ENCODE data around the gene RHOA. TPM values are rescaled to one million over a fixed set of nuclear protein-coding genes. Genes with fewer than 3 reads are reported as not detected.
"Not testable (repeated sequence)": the region's sequence is repeated elsewhere in the genome, so short reads cannot be mapped to it uniquely, and the experiment has no call there.

Gene RHOA
- total and polyA plus RNA-seq, 7 experiments from 2014 or later = 212 to 576 (median 331) TPM

DNA sequence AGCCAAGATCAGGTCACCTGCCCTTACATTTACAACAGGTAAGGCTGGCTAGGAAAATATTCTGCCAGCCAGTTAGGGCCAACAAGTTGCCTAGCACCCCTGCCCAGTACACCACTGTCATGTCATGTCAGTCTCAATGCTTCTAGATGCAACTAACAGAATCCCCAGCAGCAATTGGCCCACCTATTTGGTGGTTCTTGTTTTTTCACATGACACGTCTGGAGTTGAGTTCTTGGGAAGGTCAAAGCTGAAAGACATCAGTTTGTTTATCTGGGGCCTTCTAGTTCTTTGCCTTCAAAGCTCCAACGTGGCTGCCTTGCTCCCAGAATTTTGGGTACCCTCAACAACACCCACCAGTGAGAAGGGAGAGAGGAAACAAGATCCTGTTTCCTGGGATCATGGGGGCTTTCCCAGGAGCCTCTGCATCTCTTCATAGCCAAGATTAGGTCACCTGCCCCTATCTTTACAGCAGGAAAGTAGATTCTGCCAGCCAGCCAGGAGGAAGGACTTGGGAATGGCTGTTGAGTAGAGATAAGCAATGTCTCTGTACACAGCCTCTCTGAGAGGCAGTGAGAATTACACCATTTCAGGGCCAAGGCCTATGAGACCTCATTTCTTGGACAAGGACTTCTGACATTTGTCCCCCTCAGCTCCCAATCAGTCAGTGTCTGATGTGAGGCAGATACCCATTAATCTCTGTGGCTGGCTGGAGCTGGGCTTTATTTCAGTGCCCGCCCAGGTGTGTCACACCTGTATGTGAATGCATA, 62.2 kb downstream of the RHOA start:
- intact Hi-C loops (cut with micrococcal nuclease) = no loop called here
- ChIA-PET POLR2A (interaction anchor here (1.1 kb wide), 1 partner anchor 9 kb away, joined by 3 read pairs; no protein-coding TSS in a partner anchor), CTCF (no interaction called here)
- ATAC-seq = no peak
- H3K4me1 ChIP-seq (ENCODE audit: control insufficient read depth in 2 of 2, insufficient read depth in 2 of 2, low read length in 2 of 2) = peaks cover 0 to 7% of the 10 kb centered on the region in 2 donors
- no peaks in the 10 kb centered on the region for H3K9me3 Mint-ChIP-seq
- no peaks in the 10 kb centered on the region for H3K36me3 ChIP-seq (ENCODE audit: control insufficient read depth in 2 of 3, insufficient read depth in 3 of 3, low read length in 3 of 3)
- H3K27ac ChIP-seq (ENCODE audit: low read depth, low read length) = no peak overlapping the region
- no peaks in the 10 kb centered on the region for H3K27me3 Mint-ChIP-seq
- no peak overlapping the region for H3K4me3 Mint-ChIP-seq
- no peaks in the 10 kb centered on the region for H3K9me3 ChIP-seq (ENCODE audit: control insufficient read depth in 2 of 3, low read length in 3 of 3)
- H3K4me1 Mint-ChIP-seq = peaks cover 6 to 17% (median 12%) of the 10 kb centered on the region in 7 donors
- peaks cover 0 to 6% (median 0%) of the 10 kb centered on the region in 5 donors for H3K36me3 Mint-ChIP-seq
- no peak overlapping the region for H3K4me3 ChIP-seq (ENCODE audit: low read length)
- no peak overlapping the region for H3K27ac Mint-ChIP-seq
- DNase-seq = no peak
- no peaks in the 10 kb centered on the region for H3K27me3 ChIP-seq (ENCODE audit: control insufficient read depth in 2 of 2, insufficient read depth in 2 of 2, low read length in 2 of 2)

DNA sequence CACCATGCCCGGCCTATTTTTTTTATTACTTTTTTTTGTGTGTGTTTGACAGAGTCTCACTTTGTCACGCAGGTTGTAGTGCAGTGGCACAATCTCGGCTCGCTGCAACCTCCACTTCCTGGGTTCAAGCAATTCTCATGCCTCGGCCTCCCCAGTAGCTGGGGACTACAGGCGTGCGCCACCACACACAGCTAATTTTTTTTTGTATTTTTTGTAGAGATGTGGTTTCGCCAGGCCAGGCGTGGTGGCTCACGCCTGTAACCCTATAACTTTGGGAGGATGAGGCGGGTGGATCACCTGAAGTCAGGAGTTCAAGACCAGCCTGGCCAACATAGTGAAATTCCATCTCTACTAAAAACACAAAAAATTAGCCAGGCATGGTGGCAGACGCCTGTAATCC, 63.4 kb downstream of the RHOA start:
- H3K36me3 Mint-ChIP-seq; H3K9me3 ChIP-seq (ENCODE audit: control insufficient read depth in 2 of 3, low read length in 3 of 3); H3K4me3 ChIP-seq (ENCODE audit: low read length); H3K9me3 Mint-ChIP-seq; intact Hi-C loops (cut with micrococcal nuclease); H3K27me3 Mint-ChIP-seq; H3K27me3 ChIP-seq (ENCODE audit: control insufficient read depth in 2 of 2, insufficient read depth in 2 of 2, low read length in 2 of 2); H3K4me1 ChIP-seq (ENCODE audit: control insufficient read depth in 2 of 2, insufficient read depth in 2 of 2, low read length in 2 of 2); ATAC-seq; H3K27ac ChIP-seq (ENCODE audit: low read depth, low read length); H3K27ac Mint-ChIP-seq; H3K36me3 ChIP-seq (ENCODE audit: control insufficient read depth in 2 of 3, insufficient read depth in 3 of 3, low read length in 3 of 3); CTCF ChIA-PET; H3K4me3 Mint-ChIP-seq; POLR2A ChIA-PET; DNase-seq: not testable (repeated sequence)
- H3K4me1 Mint-ChIP-seq = peaks cover 6 to 16% (median 11%) of the 10 kb centered on the region in 7 donors

DNA sequence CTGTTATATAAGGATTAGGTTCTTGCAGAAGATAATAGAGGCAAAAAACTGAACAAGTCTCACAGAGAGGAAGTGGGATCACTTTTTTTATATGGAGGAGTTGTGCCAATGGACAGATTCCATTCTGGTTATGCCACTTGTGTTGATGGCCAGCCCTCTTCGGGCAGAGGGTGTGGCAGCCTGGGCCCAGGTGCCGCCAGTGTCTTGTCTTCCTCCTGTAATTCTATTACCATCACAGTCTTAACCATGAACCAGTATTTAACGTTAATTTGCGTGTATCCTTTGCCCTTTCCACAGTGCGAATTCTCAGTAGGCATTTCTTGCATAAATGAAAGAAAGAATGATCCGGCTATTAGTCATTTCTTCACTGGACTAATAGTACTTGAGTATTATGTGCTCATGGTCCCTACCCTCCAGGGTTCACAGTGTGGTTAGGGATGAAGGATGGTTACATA, 65.0 kb downstream of the RHOA start:
- H3K4me1 Mint-ChIP-seq = peaks cover 11 to 24% (median 14%) of the 10 kb centered on the region in 7 donors
- Histone ChIP-seq H3K4me1 (ENCODE audit: control insufficient read depth in 2 of 2, insufficient read depth in 2 of 2, low read length in 2 of 2) (peaks cover 0 to 13% of the 10 kb centered on the region in 2 donors), H3K36me3 (ENCODE audit: control insufficient read depth in 2 of 3, insufficient read depth in 3 of 3, low read length in 3 of 3) (no peaks in the 10 kb centered on the region), H3K27me3 (ENCODE audit: control insufficient read depth in 2 of 2, insufficient read depth in 2 of 2, low read length in 2 of 2) (no peaks in the 10 kb centered on the region), H3K9me3 (ENCODE audit: control insufficient read depth in 2 of 3, low read length in 3 of 3) (no peaks in the 10 kb centered on the region), H3K4me3 (ENCODE audit: low read length) (no peak overlapping the region), H3K27ac (ENCODE audit: low read depth, low read length) (no peak overlapping the region)
- DNase-seq = no peak
- intact Hi-C loops (cut with micrococcal nuclease) = no loop called here
- H3K27ac Mint-ChIP-seq = peak overlapping the region in 3 of 9 donors; percentile 20 to 43 (median 40)
- ATAC-seq = no peak
- no peak overlapping the region for H3K4me3 Mint-ChIP-seq
- CTCF ChIA-PET = no interaction called here
- POLR2A ChIA-PET = no interaction called here
- no peaks in the 10 kb centered on the region for H3K9me3 Mint-ChIP-seq
- no peaks in the 10 kb centered on the region for H3K27me3 Mint-ChIP-seq
- peaks cover 0 to 3% (median 0%) of the 10 kb centered on the region in 5 donors for H3K36me3 Mint-ChIP-seq

DNA sequence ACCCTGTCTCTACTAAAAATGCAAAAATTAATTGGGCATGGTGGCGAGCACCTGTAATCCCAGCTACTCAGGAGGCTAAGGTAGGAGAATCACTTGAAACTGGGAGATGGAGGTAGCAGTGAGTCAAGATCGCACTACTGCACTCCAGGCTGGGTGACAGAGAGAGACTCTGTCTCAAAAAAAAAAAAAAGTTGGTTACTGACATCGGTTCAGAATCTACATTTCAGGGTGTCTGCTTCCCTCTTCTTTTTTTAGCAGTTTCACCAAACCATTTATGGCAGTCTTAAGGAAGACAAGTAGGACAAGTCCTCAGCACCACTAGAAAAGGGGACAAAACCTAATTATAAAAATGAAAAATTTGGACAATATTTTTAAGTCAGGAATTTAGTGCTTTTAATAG, 68.6 kb downstream of the RHOA start:
- intact Hi-C loops (cut with micrococcal nuclease) = loop anchor here (5.0 kb wide), 5 partner anchors 66 to 706 kb away; partner anchors contain the start of genes C3orf62 (in 1 of the 2), IP6K1 (in 1 of the 2), QRICH1 (in 1 of the 2) and SLC26A6 (in 1 of the 2)
- ATAC-seq (no peak), DNase-seq (no peak)
- ChIA-PET CTCF (interaction anchor here (0.7 to 2.4 kb wide), 4 partner anchors 10 to 205 kb away, joined by 3 to 9 read pairs (median 3); no protein-coding TSS in a partner anchor), POLR2A (interaction anchor here (0.6 to 3.8 kb wide), 9 partner anchors 12 to 336 kb away, joined by 3 to 21 read pairs (median 4); partner anchors contain the start of genes RHOA, TCTA and WDR6)
- no peaks in the 10 kb centered on the region for H3K9me3 ChIP-seq (ENCODE audit: control insufficient read depth in 2 of 3, low read length in 3 of 3)
- no peak overlapping the region for H3K4me3 ChIP-seq (ENCODE audit: low read length)
- H3K27me3 ChIP-seq (ENCODE audit: control insufficient read depth in 2 of 2, insufficient read depth in 2 of 2, low read length in 2 of 2) = no peaks in the 10 kb centered on the region
- H3K27me3 Mint-ChIP-seq = no peaks in the 10 kb centered on the region
- H3K36me3 ChIP-seq (ENCODE audit: control insufficient read depth in 2 of 3, insufficient read depth in 3 of 3, low read length in 3 of 3) = no peaks in the 10 kb centered on the region
- peaks cover 0 to 4% (median under 1%) of the 10 kb centered on the region in 5 donors for H3K36me3 Mint-ChIP-seq
- peaks cover 0 to 1% (median 0%) of the 10 kb centered on the region in 11 donors for H3K9me3 Mint-ChIP-seq
- H3K4me1 ChIP-seq (ENCODE audit: control insufficient read depth in 2 of 2, insufficient read depth in 2 of 2, low read length in 2 of 2) = peaks cover 20 to 31% of the 10 kb centered on the region in 2 donors
- peak overlapping the region in 6 of 9 donors; percentile 33 to 98 (median 92) for H3K27ac Mint-ChIP-seq
- peaks cover 27 to 52% (median 42%) of the 10 kb centered on the region in 7 donors for H3K4me1 Mint-ChIP-seq
- peak overlapping the region; percentile 95 for H3K27ac ChIP-seq (ENCODE audit: low read depth, low read length)
- no peak overlapping the region for H3K4me3 Mint-ChIP-seq

DNA sequence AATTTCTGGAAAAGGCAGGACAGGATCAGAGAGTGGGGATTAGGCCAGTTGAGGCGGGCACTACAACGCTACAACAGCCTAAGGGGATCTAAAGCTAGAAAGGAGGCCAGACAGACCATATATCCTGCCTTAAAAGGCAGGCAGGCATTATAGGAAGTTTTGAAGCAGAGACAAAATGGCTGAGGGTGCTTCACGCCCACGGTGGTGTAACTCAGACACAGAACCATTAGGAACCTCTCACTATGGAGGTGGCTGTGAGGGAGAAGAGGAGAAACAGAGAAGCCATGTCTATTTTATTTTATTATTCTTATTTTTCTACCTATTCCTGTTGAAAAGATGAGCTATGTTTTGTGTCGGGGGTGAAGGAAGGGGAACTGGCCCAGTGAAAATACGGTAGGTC, 69.8 kb downstream of the RHOA start:
- peak overlapping the region; percentile 95 for H3K27ac ChIP-seq (ENCODE audit: low read depth, low read length)
- ChIA-PET POLR2A (interaction anchor here (0.6 to 3.8 kb wide), 7 partner anchors 15 to 128 kb away, joined by 4 to 21 read pairs (median 4); partner anchors contain the start of genes DAG1, RHOA and TCTA), CTCF (interaction anchor here (1.1 to 2.4 kb wide), 2 partner anchors 15 to 107 kb away, joined by 3 to 9 read pairs; no protein-coding TSS in a partner anchor)
- peaks cover 0 to 1% (median 0%) of the 10 kb centered on the region in 3 experiments for H3K36me3 ChIP-seq (ENCODE audit: control insufficient read depth in 2 of 3, insufficient read depth in 3 of 3, low read length in 3 of 3)
- ATAC-seq (no peak), DNase-seq (no peak)
- Mint-ChIP-seq H3K9me3 (peaks cover 0 to 1% (median 0%) of the 10 kb centered on the region in 11 donors), H3K36me3 (peaks cover 0 to 4% (median 3%) of the 10 kb centered on the region in 5 donors), H3K4me1 (peaks cover 30 to 61% (median 49%) of the 10 kb centered on the region in 7 donors), H3K4me3 (peak overlapping the region; percentile 31 to 74 (median 54)), H3K27me3 (no peaks in the 10 kb centered on the region), H3K27ac (peak overlapping the region; percentile 91 to 99 (median 95))
- H3K4me1 ChIP-seq (ENCODE audit: control insufficient read depth in 2 of 2, insufficient read depth in 2 of 2, low read length in 2 of 2) = peaks cover 23 to 34% of the 10 kb centered on the region in 2 donors
- H3K9me3 ChIP-seq (ENCODE audit: control insufficient read depth in 2 of 3, low read length in 3 of 3) = no peaks in the 10 kb centered on the region
- H3K4me3 ChIP-seq (ENCODE audit: low read length) = no peak overlapping the region
- no peaks in the 10 kb centered on the region for H3K27me3 ChIP-seq (ENCODE audit: control insufficient read depth in 2 of 2, insufficient read depth in 2 of 2, low read length in 2 of 2)
- intact Hi-C loops (cut with micrococcal nuclease) = loop anchor here (2.0 to 5.0 kb wide), 7 partner anchors 65 to 705 kb away; partner anchors contain the start of genes C3orf62 (in 1 of the 2), CCDC71 (in 1 of the 2), IP6K1 (in 1 of the 2) and QRICH1 (in 1 of the 2)

Measured in naive thymus-derived CD4-positive, alpha-beta T cell (primary cell).